SH-SY5Y (cell line): Measurements from ENCODE around the gene MAST4.

Source experiments
- GATA2 ChIP-seq: IDR thresholded peaks from 2 replicates; pipeline ENCODE4 v1.6.1; 2011; ENCODE audit warnings: mild to moderate bottlenecking, low read depth, low read length
- GATA3 ChIP-seq: IDR thresholded peaks from 2 replicates; pipeline ENCODE4 v1.6.1; 2011; ENCODE audit warnings: low read depth, mild to moderate bottlenecking, low read length, moderate library complexity

DNA sequence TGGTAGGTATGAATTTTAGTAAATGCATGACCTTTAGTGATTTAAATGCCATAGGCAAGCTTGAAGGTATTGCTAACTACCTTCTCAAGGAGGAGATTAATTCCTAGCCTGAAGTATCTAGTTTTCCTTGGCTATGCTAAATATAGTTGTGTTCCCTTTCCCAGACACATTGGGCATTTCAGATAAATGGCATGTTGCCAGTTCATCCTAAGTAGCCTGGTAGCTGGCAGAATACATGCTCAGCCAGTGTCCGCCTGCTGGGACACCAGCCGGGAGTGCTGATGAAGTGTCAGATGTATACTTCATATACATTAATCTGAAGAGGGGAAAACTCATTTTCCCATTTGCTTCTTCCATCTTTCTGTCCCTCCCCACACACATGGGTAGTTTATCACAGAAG, 196.9 kb downstream of the MAST4 start:
- TF ChIP-seq GATA3 = no peak
- no peak for TF ChIP-seq GATA2
